NCI-H2196 treated with DMSO at 0.1 percent for 48 hours (cell line): ENCODE results near the gene C6orf47.

Source experiments
- DNase-seq: peaks from one replicate; lab custom pipeline; 2025; ENCODE audit not compliant: unreplicated experiment; lab: John Stamatoyannopoulos, UW

The C6orf47 gene

DNA sequence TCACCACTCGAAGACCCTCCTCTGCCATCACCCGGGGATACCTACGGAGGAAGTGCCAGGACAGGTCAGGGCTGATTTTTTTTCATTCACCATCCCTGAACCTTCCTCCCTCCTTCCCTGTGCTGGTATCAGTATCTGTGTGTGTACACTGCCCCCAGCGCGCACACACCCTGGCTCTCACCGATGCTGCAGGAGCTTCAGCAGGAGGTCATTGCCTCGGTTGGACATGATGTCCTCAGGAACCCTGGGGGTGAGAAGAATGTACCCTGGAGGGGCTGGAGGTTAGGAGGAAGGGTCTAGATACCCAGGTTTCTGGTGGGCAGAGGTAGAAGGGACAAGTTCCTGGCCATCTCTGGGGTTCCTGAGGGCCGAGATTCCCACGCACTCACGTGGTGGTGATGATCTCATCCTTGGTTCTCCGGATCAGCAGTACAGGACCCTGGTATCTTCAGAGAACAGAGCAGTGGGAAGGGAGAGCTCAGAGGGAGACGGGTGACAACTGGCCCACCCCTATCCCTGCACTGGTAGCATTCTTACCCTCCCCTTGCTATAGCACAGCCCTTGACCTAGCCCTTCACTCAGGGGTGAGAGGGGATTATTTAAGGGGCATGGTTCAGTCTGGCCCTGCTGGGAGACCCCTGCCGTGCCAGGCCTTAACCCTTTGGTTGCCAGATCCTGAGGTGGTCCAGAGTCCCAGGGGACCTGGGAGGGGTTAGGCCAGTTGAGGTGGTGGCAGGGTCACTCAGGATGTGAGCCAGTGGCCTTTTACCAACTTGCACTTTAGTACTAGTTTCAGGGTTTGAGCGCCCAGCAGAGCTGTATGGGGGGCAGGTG lies 27.5 kb upstream of the C6orf47 start:
- DNase-seq, result no peak

DNA sequence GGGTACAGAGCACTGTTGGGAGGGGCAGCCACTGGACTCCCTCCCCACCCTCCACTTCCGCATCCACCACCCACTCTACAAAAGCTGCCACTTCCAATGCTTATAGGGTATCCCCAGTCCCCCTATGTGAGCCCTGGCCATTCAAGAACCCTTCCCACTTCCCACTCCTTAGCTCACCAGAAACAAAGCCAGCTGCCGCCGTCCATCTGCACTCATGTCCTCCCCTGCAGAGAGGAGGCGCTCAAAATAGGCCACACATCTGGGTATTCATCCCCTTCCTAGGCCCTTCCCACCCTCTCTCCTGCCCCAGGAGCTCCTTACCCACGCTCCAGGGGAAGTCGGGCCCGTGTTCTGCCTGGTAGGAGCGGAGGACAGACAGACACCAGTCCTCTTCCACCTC lies 26.7 kb upstream of the C6orf47 start:
- no peak for DNase-seq

DNA sequence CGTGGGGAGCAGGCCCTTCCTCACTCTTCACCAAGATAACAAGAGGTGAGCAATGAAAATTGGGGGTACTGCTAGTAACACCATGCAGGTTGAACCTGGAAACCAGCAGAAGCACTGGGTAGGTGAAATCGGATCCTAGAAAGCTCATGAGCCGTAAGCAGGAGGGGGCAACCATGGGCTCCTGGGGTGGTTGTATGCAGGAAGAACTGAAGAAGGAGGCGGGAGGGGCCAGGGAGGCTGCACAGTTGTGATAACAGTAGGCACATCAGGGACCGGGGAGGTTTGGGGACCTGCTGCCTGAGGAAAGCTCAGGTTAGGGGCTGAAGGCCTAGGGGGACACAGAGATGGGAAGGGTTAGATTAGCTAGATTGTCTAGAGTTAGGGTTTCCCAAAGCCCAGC lies 25.9 kb upstream of the C6orf47 start:
- DNase-seq, result no peak

DNA sequence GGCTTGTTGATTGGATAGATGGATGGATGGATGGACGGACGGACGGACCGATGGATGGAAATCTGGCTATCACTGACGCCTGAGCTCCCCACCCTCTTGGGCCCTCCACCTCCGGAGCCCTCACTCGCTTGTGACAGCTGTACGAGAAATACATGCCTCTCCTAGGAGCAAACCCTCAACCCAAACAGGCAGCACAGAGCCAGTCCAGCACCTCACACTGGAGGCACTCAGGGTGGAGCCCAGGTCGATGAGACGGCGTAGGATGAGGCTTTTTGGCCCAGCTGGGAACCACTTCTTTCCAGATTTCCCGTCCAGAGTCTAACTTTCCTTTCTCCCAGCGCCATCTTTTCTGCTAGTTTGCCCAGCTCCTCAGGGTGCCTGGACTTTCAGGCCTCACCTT lies 23.0 kb upstream of the C6orf47 start:
- DNase-seq, result no peak

DNA sequence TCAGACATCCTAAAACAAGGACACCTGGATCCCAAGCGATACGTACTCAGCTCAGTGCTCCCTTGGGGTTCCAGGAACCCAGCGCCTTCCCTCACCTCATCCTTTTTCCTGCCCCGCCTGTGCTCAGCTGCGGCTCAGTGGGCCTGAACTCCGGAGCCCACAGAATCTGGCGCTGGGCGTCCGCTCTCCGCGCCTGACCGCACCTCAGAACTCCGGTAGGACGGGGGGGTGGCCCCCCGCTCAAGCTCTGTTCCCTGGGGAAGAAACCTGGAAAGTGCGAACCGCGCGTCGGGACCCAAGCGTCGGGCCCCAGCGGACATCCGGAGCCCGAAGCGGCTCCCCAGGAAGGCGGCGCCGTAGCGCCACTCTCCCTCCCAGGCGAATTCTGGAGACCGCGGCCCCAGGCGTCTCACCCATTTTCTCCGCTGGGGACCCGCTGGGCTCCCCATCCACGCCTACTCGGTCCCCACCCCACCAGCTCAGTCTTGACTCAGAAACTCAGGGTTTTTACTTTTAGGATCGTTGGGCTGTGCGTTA lies 20.6 kb upstream of the C6orf47 start:
- no peak for DNase-seq

DNA sequence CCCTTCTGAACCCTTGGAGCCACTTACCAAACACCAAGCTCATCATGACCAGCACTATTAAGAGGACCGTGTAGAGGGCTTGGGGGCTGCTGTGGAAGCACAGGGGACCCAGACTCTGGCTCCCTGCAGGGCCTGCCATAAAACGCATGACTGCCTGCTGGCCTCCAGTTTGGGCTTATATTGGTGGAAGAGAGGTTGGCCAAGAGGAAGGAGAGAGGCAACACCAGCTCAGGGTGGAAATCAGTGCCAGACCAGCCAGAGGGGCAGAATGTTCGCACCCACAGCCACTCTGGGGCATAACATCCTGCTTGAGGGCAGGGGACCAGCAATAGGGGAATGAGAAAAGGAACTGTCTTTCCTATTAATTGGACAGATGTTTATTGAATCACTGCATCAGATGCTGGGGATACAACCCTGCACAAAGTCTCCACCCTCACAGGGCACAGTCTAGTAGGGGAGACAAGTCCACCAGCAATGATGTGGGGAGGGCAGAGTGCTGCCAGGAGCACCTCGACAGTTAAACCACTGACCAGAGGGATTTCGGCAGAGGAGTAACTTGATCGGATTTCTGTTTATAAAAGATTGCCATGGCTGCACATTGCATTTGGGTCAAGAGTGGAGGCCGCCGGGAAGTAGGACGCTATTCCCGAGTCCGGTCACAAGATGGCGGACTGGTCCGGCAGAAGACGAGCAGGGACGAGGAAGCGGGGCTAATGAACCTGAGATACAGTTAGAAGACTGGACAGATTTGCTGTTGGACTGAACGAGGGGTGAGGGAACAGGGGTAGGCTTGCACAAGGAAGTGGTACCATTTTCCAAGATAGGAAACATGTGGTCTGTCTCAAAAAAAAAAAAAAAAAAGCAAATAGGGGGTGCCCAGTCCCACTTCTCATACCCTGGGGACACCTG lies 19.9 kb upstream of the C6orf47 start, which contains the start of gene LY6G5C:
Gene LY6G5C, minus strand, starts transcription at position 842 of the 909 bp plus-strand sequence. Its CDS starts 694 bp downstream, at position 148.
- DNase-seq, result peak; percentile 91

DNA sequence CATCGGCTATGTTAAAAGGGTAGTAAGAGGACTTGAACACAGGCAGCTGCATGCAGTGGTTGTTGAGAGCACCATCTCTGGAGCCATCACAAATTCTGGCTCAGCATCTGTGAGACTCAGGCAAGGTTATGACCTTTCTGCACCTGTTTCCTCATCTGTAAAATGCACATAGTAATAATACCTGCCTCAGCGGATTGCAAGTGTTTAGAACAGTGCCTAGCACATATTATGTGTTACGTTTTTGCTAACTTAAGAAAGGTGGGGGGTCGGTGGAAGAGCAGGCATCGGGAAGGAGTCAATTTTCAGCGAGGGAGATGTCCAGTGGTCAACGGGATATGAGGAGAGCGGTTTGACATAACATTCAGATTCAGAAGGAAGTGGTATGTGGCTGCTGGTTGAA lies 17.4 kb upstream of the C6orf47 start:
- DNase-seq, result no peak

DNA sequence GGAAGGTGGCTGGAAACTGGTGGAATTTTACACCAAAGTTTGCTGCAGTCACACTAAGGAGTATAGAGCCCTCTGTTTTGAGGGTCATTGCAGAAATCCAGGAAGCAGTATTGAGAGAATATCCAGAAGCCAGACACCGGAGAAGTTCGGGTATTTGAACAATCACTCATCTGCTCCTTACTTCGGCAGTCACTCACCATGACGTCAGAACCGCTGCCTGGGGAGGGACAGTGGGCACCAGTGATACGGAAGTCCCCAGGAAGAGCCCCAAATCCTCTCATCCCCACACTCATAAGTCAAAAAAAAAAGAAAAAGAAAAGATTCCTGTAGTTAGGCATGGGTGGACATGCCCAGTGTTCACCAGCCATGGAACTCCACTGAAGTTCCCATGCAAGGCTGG lies 16.3 kb upstream of the C6orf47 start:
- no peak for DNase-seq

DNA sequence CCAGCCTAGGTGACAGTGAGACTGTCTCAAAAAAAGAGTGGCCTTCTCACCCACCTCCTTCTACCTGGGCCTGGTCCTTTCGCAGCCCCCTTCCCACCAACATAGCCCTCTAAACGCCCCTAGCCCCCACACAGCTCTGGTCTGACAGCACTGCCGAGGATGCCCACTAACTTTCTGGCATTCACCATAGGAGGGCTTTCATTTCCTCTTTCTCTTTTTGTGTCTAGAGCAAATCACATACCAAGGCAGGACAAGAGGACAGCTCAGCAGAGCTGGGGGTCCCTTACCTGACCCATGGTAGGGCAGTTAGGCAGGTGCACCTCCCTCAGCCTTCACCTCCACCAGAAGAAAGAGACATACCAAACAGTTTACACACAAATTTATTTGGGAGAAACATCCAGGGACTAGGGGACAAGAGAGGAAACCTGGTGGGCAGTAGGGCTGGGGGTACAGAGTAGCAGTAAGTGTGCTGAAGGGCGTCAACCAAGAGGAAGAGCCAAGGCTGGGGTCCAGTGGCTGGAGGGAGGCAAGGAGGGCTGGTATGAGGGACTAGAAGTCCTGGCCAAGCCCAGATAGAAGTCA lies 15.8 kb upstream of the C6orf47 start:
- DNase-seq, result no peak

DNA sequence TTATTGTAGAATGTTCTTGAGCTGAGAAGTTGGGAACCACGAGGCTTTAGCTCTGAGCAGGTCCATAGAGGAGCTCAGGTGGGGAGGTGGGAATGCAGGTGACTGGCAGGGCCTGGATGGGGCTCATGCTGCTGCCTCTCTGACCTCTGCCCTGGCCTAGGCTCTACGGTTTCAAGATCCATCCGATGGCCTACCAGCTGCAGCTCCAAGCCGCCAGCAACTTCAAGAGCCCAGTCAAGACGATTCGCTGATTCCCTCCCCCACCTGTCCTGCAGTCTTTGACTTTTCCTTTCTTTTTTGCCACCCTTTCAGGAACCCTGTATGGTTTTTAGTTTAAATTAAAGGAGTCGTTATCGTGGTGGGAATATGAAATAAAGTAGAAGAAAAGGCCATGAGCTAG lies 9.1 kb upstream of the C6orf47 start, which contains the start of gene LY6G5B:
Gene LY6G5B, plus strand, starts transcription at position 301 of the 400 bp plus-strand sequence. CDS start 975 bp downstream, outside the sequence.
- no peak for DNase-seq

DNA sequence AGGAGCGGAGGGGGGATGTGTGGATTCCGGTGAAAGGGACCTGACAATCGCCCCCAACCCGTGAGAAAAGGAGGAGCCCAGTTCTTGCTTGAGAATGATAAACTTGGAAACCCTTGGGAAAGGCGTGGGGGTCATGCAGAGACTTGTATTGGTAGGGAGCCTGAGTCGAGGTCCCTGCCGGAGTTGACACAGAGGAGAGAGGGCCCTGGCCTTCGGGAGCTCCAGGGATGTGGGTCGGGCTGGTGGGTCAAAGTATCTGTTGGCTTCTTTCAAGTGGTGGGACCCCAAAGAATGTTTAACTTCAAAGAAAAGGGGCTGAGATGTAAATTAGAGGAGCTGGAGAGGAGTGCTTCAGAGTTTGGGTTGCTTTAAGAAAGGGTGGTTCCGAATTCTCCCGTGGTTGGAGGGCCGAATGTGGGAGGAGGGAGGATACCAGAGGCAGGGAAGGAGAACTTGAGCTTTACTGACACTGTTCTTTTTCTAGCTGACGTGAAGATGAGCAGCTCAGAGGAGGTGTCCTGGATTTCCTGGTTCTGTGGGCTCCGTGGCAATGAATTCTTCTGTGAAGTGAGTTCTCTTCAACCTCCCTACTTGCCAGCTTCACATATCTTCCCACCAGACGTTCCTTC lies 5.9 kb upstream of the C6orf47 start:
- no peak for DNase-seq

DNA sequence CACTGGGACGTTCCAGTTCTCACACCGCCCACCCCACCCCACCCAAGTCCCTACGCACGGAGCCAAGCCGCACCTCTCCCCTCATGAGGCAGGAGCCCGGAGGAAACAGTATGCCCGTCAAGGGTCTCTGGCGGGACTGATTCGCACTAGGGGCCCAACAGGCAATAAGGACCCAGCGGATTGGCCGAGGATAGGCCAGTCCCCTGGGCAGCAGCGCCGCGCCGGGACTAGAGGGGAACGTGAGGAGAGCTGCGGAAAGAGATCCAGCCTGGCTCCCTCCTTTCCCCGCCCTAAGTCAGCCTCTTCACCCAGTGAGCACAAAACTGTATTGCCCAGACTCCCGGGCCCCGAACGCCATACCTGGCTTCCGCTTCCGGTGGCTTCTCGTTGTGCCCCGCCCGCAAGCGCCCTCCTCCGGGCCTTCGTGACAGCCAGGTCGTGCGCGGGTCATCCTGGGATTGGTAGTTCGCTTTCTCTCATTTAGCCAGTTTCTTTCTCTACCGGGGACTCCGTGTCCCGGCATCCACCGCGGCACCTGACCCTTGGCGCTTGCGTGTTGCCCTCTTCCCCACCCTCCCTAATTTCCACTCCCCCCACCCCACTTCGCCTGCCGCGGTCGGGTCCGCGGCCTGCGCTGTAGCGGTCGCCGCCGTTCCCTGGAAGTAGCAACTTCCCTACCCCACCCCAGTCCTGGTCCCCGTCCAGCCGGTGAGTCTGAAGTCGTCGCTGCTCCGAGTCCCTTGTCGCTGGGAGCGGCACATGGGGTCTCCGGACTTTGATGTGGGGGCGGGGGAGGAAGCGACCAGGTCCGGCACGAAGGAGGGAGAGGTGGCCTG lies 5.1 kb upstream of the C6orf47 start, which contains the start of gene CSNK2B:
Gene CSNK2B, plus strand, starts transcription at position 580 of the 836 bp plus-strand sequence. CDS start 752 bp downstream, outside the sequence.
- DNase-seq, result peak; percentile 97

DNA sequence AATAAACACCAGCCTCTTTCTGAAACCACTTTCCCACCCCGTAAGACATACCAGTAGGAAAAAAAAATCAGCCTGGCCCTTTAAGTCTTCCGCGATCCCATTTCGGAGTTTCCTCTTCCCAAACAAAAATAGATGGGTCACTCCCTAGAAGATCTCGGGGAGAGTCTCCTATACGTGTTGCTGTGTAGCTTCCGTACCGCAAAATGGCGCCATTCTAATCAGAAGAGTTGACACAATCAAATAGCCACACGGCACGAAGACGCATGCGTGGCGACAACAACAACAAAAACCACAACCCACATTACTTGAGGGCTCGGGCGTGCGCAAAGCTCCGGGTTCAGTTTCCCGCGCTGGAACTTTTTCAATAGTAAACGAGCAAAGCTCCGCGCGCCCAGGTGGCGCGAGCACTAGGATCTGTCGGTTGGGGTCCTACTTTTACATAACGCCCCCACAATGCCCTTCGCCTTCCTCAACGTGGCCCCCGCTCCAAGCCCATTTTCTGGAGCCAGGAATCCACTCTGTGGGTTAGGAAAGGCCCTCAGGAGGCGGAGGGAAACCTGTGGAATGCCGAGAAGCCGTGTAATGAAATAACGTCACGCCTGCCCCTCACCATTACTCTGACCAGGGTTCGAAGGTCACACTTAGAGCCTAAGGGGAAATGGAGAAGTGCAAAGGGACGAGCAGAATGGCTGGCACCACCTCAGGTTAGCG lies 4.4 kb upstream of the C6orf47 start, which contains the start of gene GPANK1:
Gene GPANK1, minus strand, starts transcription at position 208 of the 711 bp plus-strand sequence. CDS start 519 bp downstream, outside the sequence.
- DNase-seq, result peak; percentile 89

DNA sequence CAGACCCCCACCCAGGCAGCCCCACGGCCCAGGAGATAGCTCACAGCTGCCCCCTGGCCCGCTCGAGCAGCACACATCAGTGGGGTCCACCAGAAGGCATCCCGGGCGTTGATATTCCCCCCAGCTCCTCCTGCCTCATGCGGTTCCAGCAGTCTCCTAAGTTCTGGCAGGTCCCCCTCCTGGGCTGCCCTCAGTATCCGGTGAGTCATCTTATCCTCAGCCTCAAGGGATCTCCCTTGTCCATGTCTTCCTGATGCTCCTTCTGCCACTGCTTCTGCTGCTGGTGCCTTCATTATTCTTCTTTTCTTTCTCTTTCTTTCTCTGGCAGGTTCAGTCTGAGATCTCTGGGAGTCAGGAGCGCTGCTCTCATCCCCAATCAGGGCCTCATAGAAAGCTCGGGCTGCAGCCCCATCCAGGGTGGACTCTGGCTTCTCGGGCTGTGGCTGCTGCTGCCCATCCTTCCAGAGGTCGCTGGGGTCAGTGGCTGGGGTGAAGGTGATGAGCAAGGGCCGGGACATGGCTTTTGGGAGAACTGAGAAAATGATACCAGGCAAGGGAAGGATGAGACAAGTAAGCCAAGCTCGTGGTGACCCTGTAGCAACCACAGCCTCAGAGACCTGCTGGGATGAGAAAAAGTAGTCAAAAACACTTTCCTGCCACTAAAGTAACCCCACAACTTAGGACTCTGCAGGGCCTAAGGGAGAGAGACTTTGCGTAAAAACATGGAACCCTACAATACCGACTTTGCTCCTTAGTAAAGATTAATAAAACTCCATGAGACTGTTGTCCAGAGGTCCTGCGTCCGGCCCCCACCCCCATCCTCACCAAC lies 3.6 kb upstream of the C6orf47 start:
- no peak for DNase-seq

DNA sequence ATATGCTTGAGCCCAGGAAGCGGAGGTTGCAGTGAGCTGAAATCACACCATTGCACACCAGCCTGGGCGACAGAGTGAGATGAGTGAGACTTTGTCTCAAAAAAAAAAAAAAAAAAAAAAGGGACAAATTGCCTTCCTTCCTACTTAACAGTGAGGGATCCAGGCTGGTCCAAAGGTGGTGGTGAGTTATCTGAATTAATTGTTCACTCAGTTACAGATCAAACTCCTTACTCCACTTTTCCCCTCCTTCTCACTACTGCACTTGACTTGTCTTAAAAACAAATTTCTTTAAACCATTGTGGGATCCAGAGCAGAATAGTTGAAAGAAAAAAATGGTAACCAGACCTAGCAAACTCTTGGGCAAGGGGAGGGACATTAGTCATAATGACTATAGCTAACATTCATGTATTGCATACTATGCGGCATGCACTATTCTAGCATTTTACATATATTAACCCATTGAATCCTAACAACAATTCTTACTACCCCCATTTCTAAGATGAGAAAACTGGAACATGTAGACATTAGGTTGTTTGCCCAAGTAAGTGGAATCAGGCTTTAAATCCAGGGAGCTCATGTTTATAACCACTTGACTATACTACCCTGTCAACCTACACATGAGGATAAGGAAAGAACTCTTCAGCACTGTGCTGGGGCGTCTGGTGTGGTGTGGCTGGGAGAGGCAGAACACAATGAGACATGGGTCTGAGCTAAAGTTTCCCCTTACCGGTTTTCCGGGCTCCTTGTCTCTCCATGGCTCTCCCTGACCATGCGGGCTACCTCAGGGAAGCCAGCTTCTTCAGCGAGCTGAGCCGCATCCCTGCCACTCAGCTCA lies 2.8 kb upstream of the C6orf47 start:
- DNase-seq, result no peak

DNA sequence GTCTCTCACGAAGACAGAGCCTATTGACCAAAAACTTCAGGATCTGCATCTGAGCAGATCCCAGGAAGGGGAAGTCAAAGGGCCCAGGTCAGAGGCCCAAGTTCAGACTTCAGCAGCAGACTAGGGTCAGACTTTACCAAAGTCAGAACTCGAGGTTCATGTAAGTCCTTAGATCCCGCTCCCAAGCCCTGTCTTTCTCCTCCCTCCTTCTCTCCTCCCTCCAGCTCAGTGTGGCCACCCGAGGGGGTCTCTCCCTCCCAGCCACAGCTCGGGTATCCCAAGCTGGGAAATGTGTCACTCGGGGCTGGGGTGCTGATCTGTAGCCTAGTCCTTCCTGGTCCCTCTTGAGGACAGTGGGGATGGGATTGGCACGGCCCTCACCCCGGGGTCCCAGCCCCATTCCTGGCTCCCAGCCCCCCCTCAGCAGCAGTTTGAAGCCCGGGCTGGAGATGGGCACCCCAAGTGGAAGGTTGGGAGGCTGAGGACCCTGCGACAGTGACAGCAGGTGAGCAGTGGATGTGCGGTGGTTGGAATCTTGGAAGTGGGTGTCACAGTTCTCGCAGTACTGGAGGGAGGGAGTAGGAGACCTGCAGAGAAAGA lies 1.6 kb upstream of the C6orf47 start:
- DNase-seq, result no peak
